Epithelial cell of proximal tubule (primary cell): ENCODE data around the gene SIX2. TPM values are rescaled to one million over a fixed set of nuclear protein-coding genes. Genes with fewer than 3 reads are reported as not detected.
A peak's percentile ranks its signal among the peaks of the same experiment; 100 is the strongest.

Experiments
- DNase-seq: peaks from one replicate; pipeline ENCODE4 v3.0.0-alpha.2; 2011; ENCODE audit warnings: low read depth
- H3K4me3 ChIP-seq: 2 replicates; pipeline ENCODE4 v1.5.1; 2011; ENCODE audit warnings: low read depth, mild to moderate bottlenecking, low read length
- CTCF ChIP-seq: conservative IDR thresholded peaks from 2 replicates; pipeline ENCODE4 v1.5.1; 2012; ENCODE audit warnings: low read depth, mild to moderate bottlenecking, low read length
- total RNA-seq: library from RNA; depleted of rRNA; stranded (reverse); fragments of >200 nt; gene quantifications from 2 replicates; pipeline ENCODE4 v1.2.3, GENCODE V29; 2015

SIX2 gene
- total RNA-seq, 1 donor from 2014 or later, result 0.06 TPM

GRCh38 chr2:45006942-45007287 lies 2.3 kb downstream of the SIX2 start:
- H3K4me3 ChIP-seq, result no peak overlapping the region
- no peak for DNase-seq
- TF ChIP-seq CTCF, result no peak

GRCh38 chr2:45006041-45006941 lies 3.0 kb downstream of the SIX2 start:
- no peak overlapping the region for H3K4me3 ChIP-seq
- no peak for DNase-seq
- no peak for TF ChIP-seq CTCF

- no peak for TF ChIP-seq CTCF
- no peak overlapping the region for H3K4me3 ChIP-seq
- DNase-seq, result no peak
These were observed 3.8 kb downstream of the SIX2 start for GRCh38 chr2:45005261-45006002.

- no peak for DNase-seq
- peak overlapping the region; percentile 30 for H3K4me3 ChIP-seq
- no peak for TF ChIP-seq CTCF
These were observed 4.6 kb downstream of the SIX2 start for GRCh38 chr2:45004562-45005191.

GRCh38 chr2:45003579-45004551 lies 5.4 kb downstream of the SIX2 start:
- TF ChIP-seq CTCF, result no peak
- H3K4me3 ChIP-seq, result peak overlapping the region; percentile 30
- no peak for DNase-seq

- DNase-seq, result no peak
- peak; percentile 24 for TF ChIP-seq CTCF
- no peak overlapping the region for H3K4me3 ChIP-seq
These were observed 6.6 kb downstream of the SIX2 start for GRCh38 chr2:45002686-45003085.
